Ovary (tissue), 3 donors: ENCODE results near the gene SOD2.

Experiments
- EP300 ChIP-seq: sonication (generic); formaldehyde crosslinking; IDR thresholded peaks from one replicate; pipeline ENCODE4 v1.6.1; 2017; ENCODE audit warnings: antibody characterized with exemption
- TF ChIP-seq, protein P1 (sequence below), 3 donors: fragments of 450-650 bp in 2 of 3; fragments of 200-600 bp in 1 of 3; IDR thresholded peaks; one replicate each; pipeline versions ENCODE4 v1.5.1 to v1.8.0; 2016 to 2022; ENCODE audit warnings: antibody characterized with exemption in 3 of 3, mild to moderate bottlenecking in 1 of 3
- donor health status: DM: no; HTN: no; CAD: no.

DNA sequence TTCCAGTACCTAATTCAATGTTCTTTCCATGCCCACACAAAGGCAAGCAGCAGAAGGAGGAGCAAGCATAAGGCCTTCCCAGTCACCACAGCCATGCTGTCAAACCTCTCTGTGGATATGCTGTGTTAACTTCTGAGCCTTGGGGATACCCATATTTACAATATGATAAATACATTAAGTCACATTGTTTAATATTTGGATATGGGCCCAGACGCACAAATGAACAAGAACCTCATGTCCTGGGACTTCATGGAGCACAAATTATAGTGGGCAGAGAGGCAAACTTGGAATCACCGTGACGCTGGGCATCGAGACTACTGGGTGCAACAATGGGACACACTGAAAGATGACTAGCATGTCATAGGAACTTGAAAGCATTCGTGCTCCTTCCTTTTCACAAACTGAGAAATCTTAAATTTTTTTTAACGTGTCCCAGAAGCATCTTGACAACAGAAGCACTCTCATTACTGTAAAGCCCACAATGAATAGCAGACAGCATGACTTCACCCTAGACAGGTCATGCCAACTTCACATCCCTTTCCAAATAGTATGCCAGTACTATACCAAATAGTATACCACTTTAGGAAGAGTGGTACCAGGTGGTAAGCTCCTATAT lies 16.0 kb downstream of the SOD2 start:
- TF ChIP-seq, protein P1, sequence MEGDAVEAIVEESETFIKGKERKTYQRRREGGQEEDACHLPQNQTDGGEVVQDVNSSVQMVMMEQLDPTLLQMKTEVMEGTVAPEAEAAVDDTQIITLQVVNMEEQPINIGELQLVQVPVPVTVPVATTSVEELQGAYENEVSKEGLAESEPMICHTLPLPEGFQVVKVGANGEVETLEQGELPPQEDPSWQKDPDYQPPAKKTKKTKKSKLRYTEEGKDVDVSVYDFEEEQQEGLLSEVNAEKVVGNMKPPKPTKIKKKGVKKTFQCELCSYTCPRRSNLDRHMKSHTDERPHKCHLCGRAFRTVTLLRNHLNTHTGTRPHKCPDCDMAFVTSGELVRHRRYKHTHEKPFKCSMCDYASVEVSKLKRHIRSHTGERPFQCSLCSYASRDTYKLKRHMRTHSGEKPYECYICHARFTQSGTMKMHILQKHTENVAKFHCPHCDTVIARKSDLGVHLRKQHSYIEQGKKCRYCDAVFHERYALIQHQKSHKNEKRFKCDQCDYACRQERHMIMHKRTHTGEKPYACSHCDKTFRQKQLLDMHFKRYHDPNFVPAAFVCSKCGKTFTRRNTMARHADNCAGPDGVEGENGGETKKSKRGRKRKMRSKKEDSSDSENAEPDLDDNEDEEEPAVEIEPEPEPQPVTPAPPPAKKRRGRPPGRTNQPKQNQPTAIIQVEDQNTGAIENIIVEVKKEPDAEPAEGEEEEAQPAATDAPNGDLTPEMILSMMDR (IDR thresholded peaks at IDR 0.05), result no peak
- TF ChIP-seq EP300, result no peak
